ENCODE measurements around the gene UBR4. TPM values are rescaled to one million over a fixed set of nuclear protein-coding genes. Genes with fewer than 3 reads are reported as not detected.

Gene UBR4
- polyA plus RNA-seq, 1 of the 3 experiments (the other 2 are of a cell fraction), result 68.7 TPM

DNA sequence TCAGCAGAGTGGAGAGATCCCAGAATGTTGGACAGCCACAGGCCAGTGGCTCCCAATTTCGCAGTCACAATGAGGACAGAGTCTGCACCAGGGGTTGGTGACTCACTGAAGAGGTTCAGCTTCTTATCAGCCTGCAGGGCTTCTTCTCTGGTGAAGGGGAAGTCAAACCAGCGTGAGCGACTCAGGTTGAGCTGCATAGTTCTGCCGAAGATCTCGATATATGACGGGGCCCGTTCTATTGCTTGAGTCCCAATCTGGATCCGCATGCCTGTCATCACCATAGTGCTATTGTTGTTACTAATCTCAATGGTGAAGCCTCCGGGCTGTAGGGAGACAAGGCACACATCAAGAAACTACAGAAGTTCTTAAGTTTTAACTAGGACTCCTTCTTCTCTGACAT is 58.5 kb downstream of the UBR4 start (continued):
- TF ChIP-seq, protein P1, sequence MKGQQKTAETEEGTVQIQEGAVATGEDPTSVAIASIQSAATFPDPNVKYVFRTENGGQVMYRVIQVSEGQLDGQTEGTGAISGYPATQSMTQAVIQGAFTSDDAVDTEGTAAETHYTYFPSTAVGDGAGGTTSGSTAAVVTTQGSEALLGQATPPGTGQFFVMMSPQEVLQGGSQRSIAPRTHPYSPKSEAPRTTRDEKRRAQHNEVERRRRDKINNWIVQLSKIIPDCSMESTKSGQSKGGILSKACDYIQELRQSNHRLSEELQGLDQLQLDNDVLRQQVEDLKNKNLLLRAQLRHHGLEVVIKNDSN (IDR thresholded peaks at IDR 0.05; ENCODE audit: borderline replicate concordance, low read depth), result no peak
- TF ChIP-seq TEAD4 (IDR thresholded peaks at IDR 0.05; ENCODE audit: borderline replicate concordance, insufficient read depth), result no peak
- TF ChIP-seq EP300 (IDR thresholded peaks at IDR 0.05; ENCODE audit: borderline replicate concordance in 1 of 2, low read depth in 1 of 2, low read length in 1 of 2), result no peak
- no peak for TF ChIP-seq CHD2 (IDR thresholded peaks at IDR 0.05; ENCODE audit: low read length, partially characterized antibody)
- TF ChIP-seq, protein P2, sequence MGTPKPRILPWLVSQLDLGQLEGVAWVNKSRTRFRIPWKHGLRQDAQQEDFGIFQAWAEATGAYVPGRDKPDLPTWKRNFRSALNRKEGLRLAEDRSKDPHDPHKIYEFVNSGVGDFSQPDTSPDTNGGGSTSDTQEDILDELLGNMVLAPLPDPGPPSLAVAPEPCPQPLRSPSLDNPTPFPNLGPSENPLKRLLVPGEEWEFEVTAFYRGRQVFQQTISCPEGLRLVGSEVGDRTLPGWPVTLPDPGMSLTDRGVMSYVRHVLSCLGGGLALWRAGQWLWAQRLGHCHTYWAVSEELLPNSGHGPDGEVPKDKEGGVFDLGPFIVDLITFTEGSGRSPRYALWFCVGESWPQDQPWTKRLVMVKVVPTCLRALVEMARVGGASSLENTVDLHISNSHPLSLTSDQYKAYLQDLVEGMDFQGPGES (IDR thresholded peaks at IDR 0.05; ENCODE audit: low read depth, low read length), result no peak
- TF ChIP-seq RCOR1 (IDR thresholded peaks at IDR 0.05; ENCODE audit: low read length), result no peak
- no peak for TF ChIP-seq GATA2 (CRISPR knock-in tag; IDR thresholded peaks at IDR 0.05)
- TF ChIP-seq GABPA (IDR thresholded peaks at IDR 0.05; ENCODE audit: low read depth), result no peak
- TF ChIP-seq FOXM1 (IDR thresholded peaks at IDR 0.05; ENCODE audit: low read depth), result no peak
- TF ChIP-seq, protein P3, sequence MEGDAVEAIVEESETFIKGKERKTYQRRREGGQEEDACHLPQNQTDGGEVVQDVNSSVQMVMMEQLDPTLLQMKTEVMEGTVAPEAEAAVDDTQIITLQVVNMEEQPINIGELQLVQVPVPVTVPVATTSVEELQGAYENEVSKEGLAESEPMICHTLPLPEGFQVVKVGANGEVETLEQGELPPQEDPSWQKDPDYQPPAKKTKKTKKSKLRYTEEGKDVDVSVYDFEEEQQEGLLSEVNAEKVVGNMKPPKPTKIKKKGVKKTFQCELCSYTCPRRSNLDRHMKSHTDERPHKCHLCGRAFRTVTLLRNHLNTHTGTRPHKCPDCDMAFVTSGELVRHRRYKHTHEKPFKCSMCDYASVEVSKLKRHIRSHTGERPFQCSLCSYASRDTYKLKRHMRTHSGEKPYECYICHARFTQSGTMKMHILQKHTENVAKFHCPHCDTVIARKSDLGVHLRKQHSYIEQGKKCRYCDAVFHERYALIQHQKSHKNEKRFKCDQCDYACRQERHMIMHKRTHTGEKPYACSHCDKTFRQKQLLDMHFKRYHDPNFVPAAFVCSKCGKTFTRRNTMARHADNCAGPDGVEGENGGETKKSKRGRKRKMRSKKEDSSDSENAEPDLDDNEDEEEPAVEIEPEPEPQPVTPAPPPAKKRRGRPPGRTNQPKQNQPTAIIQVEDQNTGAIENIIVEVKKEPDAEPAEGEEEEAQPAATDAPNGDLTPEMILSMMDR (IDR thresholded peaks at IDR 0.05), result no peak
- TF ChIP-seq TCF12 (IDR thresholded peaks at IDR 0.05), result no peak
- TF ChIP-seq NFIC (IDR thresholded peaks at IDR 0.05; ENCODE audit: borderline replicate concordance), result no peak
- TF ChIP-seq MXI1 (IDR thresholded peaks at IDR 0.05; ENCODE audit: low read depth, low read length), result no peak

DNA sequence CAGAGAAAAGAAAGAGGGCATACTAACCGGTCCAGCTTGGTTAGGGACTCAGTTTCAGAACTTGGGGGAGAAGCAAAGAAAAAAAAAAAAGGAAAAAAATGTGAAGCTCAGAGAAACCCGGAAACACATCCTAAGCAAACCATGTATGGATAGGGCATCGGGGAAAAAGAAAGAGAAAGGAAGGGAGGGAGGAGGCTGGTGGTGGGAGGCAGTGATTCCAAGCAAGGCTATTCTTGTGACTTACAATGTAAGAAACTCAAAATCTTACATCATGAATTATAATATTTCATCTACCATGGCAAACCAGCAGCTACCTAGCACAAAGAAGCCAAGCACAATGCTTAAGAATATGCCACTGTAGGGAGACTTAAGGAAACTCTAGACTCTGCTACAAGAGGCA is 60.3 kb downstream of the UBR4 start:
- POLR2A ChIA-PET, result no interaction called here
- H3K36me3 ChIP-seq (replicated peaks in 1 of 2; ENCODE audit: control insufficient read depth in 1 of 2, insufficient read depth in 2 of 2, low read length in 1 of 2), result peaks cover 92 to 99% of the 10 kb centered on the region in 2 experiments
- no peak for TF ChIP-seq CHD2 (IDR thresholded peaks at IDR 0.05; ENCODE audit: low read length, partially characterized antibody)
- TF ChIP-seq JUND (IDR thresholded peaks at IDR 0.05), result no peak
- no peaks in the 10 kb centered on the region for H3K9me2 ChIP-seq
- DNase-seq, result no peak
- no peaks in the 10 kb centered on the region for H3K79me2 ChIP-seq (ENCODE audit: insufficient read depth)
- H2AFZ ChIP-seq (ENCODE audit: low read depth), result no peak overlapping the region
- H3F3A ChIP-seq (replicated peaks; ENCODE audit: insufficient read depth), result no peaks in the 10 kb centered on the region
- H4K20me1 ChIP-seq (ENCODE audit: insufficient read depth), result no peaks in the 10 kb centered on the region
- H3K4me2 ChIP-seq, result no peak overlapping the region
- H3K27ac ChIP-seq (ENCODE audit: low read depth in 2 of 2, low read length in 1 of 2), result no peak overlapping the region
- H3K9me3 ChIP-seq, result no peaks in the 10 kb centered on the region
- CTCF ChIA-PET, result interaction anchor here (0.9 to 1.7 kb wide), 3 partner anchors 14 to 243 kb away, joined by 3 to 5 read pairs (median 3); no protein-coding TSS in a partner anchor
- no peaks in the 10 kb centered on the region for H3K4me1 ChIP-seq (ENCODE audit: control insufficient read depth in 1 of 2, insufficient read depth in 2 of 2, low read depth in 1 of 2, low read length in 1 of 2)
- no peak overlapping the region for H3K9ac ChIP-seq
- 87% methylated on average over 3 of the region's 3 CpGs for WGBS (ENCODE audit: low lambda C conversion rate)
- H3K27me3 ChIP-seq (ENCODE audit: insufficient read depth), result no peaks in the 10 kb centered on the region
- H3K4me3 ChIP-seq (ENCODE audit: low read depth in 2 of 2, low read length in 1 of 2), result no peak overlapping the region
